Trophoblast cell (in vitro differentiated cells and primary cell): ENCODE results near the gene ITFG1.
"Not testable (repeated sequence)": the region's sequence is repeated elsewhere in the genome, so short reads cannot be mapped to it uniquely, and the experiment has no call there.

Experiments used
- DNase-seq, 2 donors: peaks; one replicate each; pipeline ENCODE4 v3.0.0-alpha.2; 2016
- H2AFZ ChIP-seq: 2 replicates; pipeline ENCODE4 v1.6.1; 2013; ENCODE audit warnings: low read length, moderate library complexity, mild to moderate bottlenecking; ENCODE audit not compliant: insufficient read depth, poor library complexity
- H2AK5ac ChIP-seq: 2 replicates; pipeline ENCODE4 v1.6.1; 2013; ENCODE audit warnings: mild to moderate bottlenecking, low read length
- H2BK120ac ChIP-seq: 2 replicates; pipeline ENCODE4 v1.6.1; 2013; ENCODE audit warnings: low read length, mild to moderate bottlenecking, moderate library complexity; ENCODE audit not compliant: insufficient read depth, poor library complexity
- H2BK12ac ChIP-seq: 2 replicates; pipeline ENCODE4 v1.6.1; 2013; ENCODE audit warnings: mild to moderate bottlenecking, low read length, moderate library complexity
- H2BK5ac ChIP-seq: 2 replicates; pipeline ENCODE4 v1.6.1; 2013; ENCODE audit warnings: low read length, low read depth, moderate library complexity, mild to moderate bottlenecking; ENCODE audit not compliant: poor library complexity
- H3K14ac ChIP-seq: 2 replicates; pipeline ENCODE4 v1.6.1; 2013; ENCODE audit warnings: mild to moderate bottlenecking, low read length
- H3K18ac ChIP-seq: 2 replicates; pipeline ENCODE4 v1.6.1; 2013; ENCODE audit warnings: mild to moderate bottlenecking, low read length
- H3K23ac ChIP-seq: 2 replicates; pipeline ENCODE4 v1.6.1; 2013; ENCODE audit warnings: low read length
- H3K27ac ChIP-seq: 2 replicates; pipeline ENCODE4 v1.5.1; 2013; ENCODE audit warnings: low read depth, mild to moderate bottlenecking, inconsistent platforms, low read length, moderate library complexity
- H3K27me3 ChIP-seq: 2 replicates; pipeline ENCODE4 v1.6.1; 2013; ENCODE audit warnings: inconsistent platforms, mild to moderate bottlenecking, low read length, moderate library complexity; ENCODE audit not compliant: insufficient read depth
- H3K36me3 ChIP-seq, 2 experiments: 1 replicate in 1 of 2; 2 replicates in 1 of 2; pipeline ENCODE4 v1.6.1; 2013; ENCODE audit warnings: low read length in 2 of 2, mild to moderate bottlenecking in 2 of 2, moderate library complexity in 1 of 2; ENCODE audit not compliant: insufficient read depth in 2 of 2, control insufficient read depth in 1 of 2
- H3K4ac ChIP-seq: 2 replicates; pipeline ENCODE4 v1.6.1; 2013; ENCODE audit warnings: low read depth, mild to moderate bottlenecking, low read length, moderate library complexity
- H3K4me1 ChIP-seq, 2 experiments: 1 replicate in 1 of 2; 2 replicates in 1 of 2; pipeline ENCODE4 v1.6.1; 2013; ENCODE audit warnings: low read length in 2 of 2, mild to moderate bottlenecking in 2 of 2, moderate library complexity in 1 of 2; ENCODE audit not compliant: insufficient read depth in 2 of 2, control insufficient read depth in 1 of 2
- H3K4me2 ChIP-seq: 2 replicates; pipeline ENCODE4 v1.6.1; 2013; ENCODE audit warnings: inconsistent platforms, mild to moderate bottlenecking, low read length, moderate library complexity
- H3K4me3 ChIP-seq: 2 replicates; pipeline ENCODE4 v1.5.1; 2013; ENCODE audit warnings: mild to moderate bottlenecking, low read depth, low read length, inconsistent platforms
- H3K79me1 ChIP-seq: one replicate; pipeline ENCODE4 v1.6.1; 2013; ENCODE audit warnings: low read length
- H3K79me2 ChIP-seq: 2 replicates; pipeline ENCODE4 v1.6.1; 2013; ENCODE audit warnings: low read length, mild to moderate bottlenecking; ENCODE audit not compliant: control insufficient read depth, insufficient read depth, poor library complexity
- H3K9ac ChIP-seq: 2 replicates; pipeline ENCODE4 v1.6.1; 2013; ENCODE audit warnings: mild to moderate bottlenecking, low read length
- H3K9me3 ChIP-seq: 2 replicates; pipeline ENCODE4 v1.6.1; 2013; ENCODE audit warnings: low read depth, mild to moderate bottlenecking, control low read depth, inconsistent platforms, low read length; ENCODE audit not compliant: insufficient read depth
- H4K12ac ChIP-seq: 2 replicates; pipeline ENCODE4 v1.6.1; 2013; ENCODE audit warnings: low read depth, mild to moderate bottlenecking, low read length, moderate library complexity
- H4K8ac ChIP-seq: 2 replicates; pipeline ENCODE4 v1.6.1; 2013; ENCODE audit warnings: low read depth, mild to moderate bottlenecking, low read length, moderate library complexity
- H4K91ac ChIP-seq: one replicate; pipeline ENCODE4 v1.6.1; 2013; ENCODE audit warnings: low read depth, mild to moderate bottlenecking, low read length, moderate library complexity
- WGBS: extraction: QIAGEN DNeasy Blood & Tissue Kit; methylation state at CpG from one replicate; pipeline ENCODE4 v1.1.7; 2013; ENCODE audit warnings: missing lambda C conversion rate; ENCODE audit not compliant: insufficient read length, insufficient coverage; ENCODE audit errors: extremely low coverage; 5-methylcytosine and 5-hydroxymethylcytosine counted together

The ITFG1 gene

GRCh38 chr16:47203433-47203832 is 257.4 kb downstream of the ITFG1 start:
- not testable (repeated sequence) for H3K9ac ChIP-seq, H3K4me1 ChIP-seq, H2AFZ ChIP-seq, H4K12ac ChIP-seq, H3K4me3 ChIP-seq, H3K27me3 ChIP-seq, H3K79me2 ChIP-seq, H2BK12ac ChIP-seq, H3K36me3 ChIP-seq, H3K79me1 ChIP-seq, H3K14ac ChIP-seq, DNase-seq, H2AK5ac ChIP-seq, H2BK120ac ChIP-seq, H3K9me3 ChIP-seq, H3K27ac ChIP-seq, H4K8ac ChIP-seq, H3K18ac ChIP-seq, H3K23ac ChIP-seq, H4K91ac ChIP-seq, H3K4me2 ChIP-seq, H3K4ac ChIP-seq, H2BK5ac ChIP-seq
- no CpG with 5 or more reads among the region's 4 CpGs for WGBS

- Histone ChIP-seq H3K4ac (no peak overlapping the region), H2BK120ac (no peak overlapping the region), H4K91ac (no peak overlapping the region), H3K79me2 (no peaks in the 10 kb centered on the region), H3K23ac (no peak overlapping the region), H3K36me3 (no peaks in the 10 kb centered on the region), H2BK12ac (no peak overlapping the region), H4K12ac (no peak overlapping the region), H3K14ac (no peak overlapping the region), H3K4me2 (no peak overlapping the region), H2AK5ac (no peak overlapping the region), H3K27ac (no peak overlapping the region), H2BK5ac (no peak overlapping the region), H3K79me1 (no peaks in the 10 kb centered on the region), H3K4me1 (no peaks in the 10 kb centered on the region), H3K9ac (no peak overlapping the region), H3K9me3 (no peaks in the 10 kb centered on the region), H2AFZ (no peak overlapping the region), H3K27me3 (no peaks in the 10 kb centered on the region), H4K8ac (no peak overlapping the region), H3K18ac (no peak overlapping the region), H3K4me3 (no peak overlapping the region)
- DNase-seq, result no peak
- no CpG with 5 or more reads among the region's 2 CpGs for WGBS
Measured at GRCh38 chr16:47198180-47198575, 262.7 kb downstream of the ITFG1 start.

- no peak overlapping the region for H4K91ac ChIP-seq
- no peak overlapping the region for H2BK5ac ChIP-seq
- no peak overlapping the region for H3K18ac ChIP-seq
- no peaks in the 10 kb centered on the region for H3K4me1 ChIP-seq
- H3K9me3 ChIP-seq, result no peaks in the 10 kb centered on the region
- H2AFZ ChIP-seq, result no peak overlapping the region
- no peak overlapping the region for H3K27ac ChIP-seq
- H2BK120ac ChIP-seq, result no peak overlapping the region
- H3K79me1 ChIP-seq, result no peaks in the 10 kb centered on the region
- H4K12ac ChIP-seq, result no peak overlapping the region
- H3K23ac ChIP-seq, result no peak overlapping the region
- H3K14ac ChIP-seq, result no peak overlapping the region
- no peaks in the 10 kb centered on the region for H3K27me3 ChIP-seq
- no peak overlapping the region for H2AK5ac ChIP-seq
- no peak overlapping the region for H4K8ac ChIP-seq
- DNase-seq, result no peak
- no peaks in the 10 kb centered on the region for H3K79me2 ChIP-seq
- H2BK12ac ChIP-seq, result no peak overlapping the region
- H3K4ac ChIP-seq, result no peak overlapping the region
- no CpG with 5 or more reads among the region's 6 CpGs for WGBS
- no peak overlapping the region for H3K9ac ChIP-seq
- H3K36me3 ChIP-seq, result no peaks in the 10 kb centered on the region
- no peak overlapping the region for H3K4me3 ChIP-seq
- no peak overlapping the region for H3K4me2 ChIP-seq
Measured at GRCh38 chr16:47197536-47198179, 263.2 kb downstream of the ITFG1 start.

GRCh38 chr16:47196457-47196856 is 264.4 kb downstream of the ITFG1 start:
- peaks cover 0 to 3% of the 10 kb centered on the region in 2 experiments for H3K36me3 ChIP-seq
- H4K91ac ChIP-seq, result no peak overlapping the region
- H3K79me2 ChIP-seq, result no peaks in the 10 kb centered on the region
- H3K14ac ChIP-seq, result no peak overlapping the region
- no peak overlapping the region for H3K4me3 ChIP-seq
- DNase-seq, result no peak
- no peak overlapping the region for H4K8ac ChIP-seq
- H2AK5ac ChIP-seq, result no peak overlapping the region
- H3K23ac ChIP-seq, result no peak overlapping the region
- H3K4me1 ChIP-seq, result no peaks in the 10 kb centered on the region
- H3K4ac ChIP-seq, result no peak overlapping the region
- H2BK12ac ChIP-seq, result no peak overlapping the region
- no peak overlapping the region for H2BK120ac ChIP-seq
- no peaks in the 10 kb centered on the region for H3K79me1 ChIP-seq
- no peak overlapping the region for H4K12ac ChIP-seq
- no peaks in the 10 kb centered on the region for H3K27me3 ChIP-seq
- H3K27ac ChIP-seq, result no peak overlapping the region
- H3K9me3 ChIP-seq, result no peaks in the 10 kb centered on the region
- no peak overlapping the region for H2BK5ac ChIP-seq
- no peak overlapping the region for H3K9ac ChIP-seq
- H3K18ac ChIP-seq, result no peak overlapping the region
- no peak overlapping the region for H2AFZ ChIP-seq
- no CpG with 5 or more reads among the region's 5 CpGs for WGBS
- H3K4me2 ChIP-seq, result no peak overlapping the region
